SK-N-SH (cell line): ENCODE measurements around the gene TMEM245. TPM values are rescaled to one million over a fixed set of nuclear protein-coding genes. Genes with fewer than 3 reads are reported as not detected.

Source experiments
- CTCF ChIA-PET: fragments of 300-600, 350-600 bp; formaldehyde crosslinking; extraction: SDS; loops from one replicate; lab custom pipeline; 2021; lab: Yijun Ruan, JAX
- POLR2A ChIA-PET: fragments of 350-600 bp; sonication (Branson Sonifier 250); formaldehyde crosslinking; extraction: SDS; loops from one replicate; lab custom pipeline; 2020; ENCODE audit warnings: antibody characterized with exemption, inconsistent platforms; lab: Yijun Ruan, JAX
- DNase-seq: peaks from one replicate; pipeline ENCODE4 v3.0.0; 2012
- H2AFZ ChIP-seq: fragments of 200-600 bp; sonication (generic); 2 replicates; pipeline ENCODE4 v1.8.1; 2016; ENCODE audit warnings: antibody characterized with exemption, mild to moderate bottlenecking, low read depth
- H3F3A ChIP-seq: fragments of 200-600 bp; sonication (generic); replicated peaks from 2 replicates; pipeline ENCODE3; 2016; ENCODE audit warnings: antibody characterized with exemption, mild to moderate bottlenecking; ENCODE audit not compliant: insufficient read depth
- H3K27ac ChIP-seq, 2 experiments: fragments of 200-500 bp in 1 of 2; fragments of 200-600 bp in 1 of 2; sonication (Bioruptor generic) in 1 of 2; sonication (generic), shearing (Covaris generic) in 1 of 2; 2 replicates each; pipeline versions ENCODE4 v1.5.1 to v1.6.1; 2014 to 2016; ENCODE audit warnings: low read depth in 2 of 2, inconsistent platforms in 1 of 2, low read length in 1 of 2, mild to moderate bottlenecking in 1 of 2, mixed read lengths in 1 of 2
- H3K27me3 ChIP-seq: fragments of 200-600 bp; sonication (generic), shearing (Covaris generic); 2 replicates; pipeline ENCODE4 v1.6.1; 2016; ENCODE audit warnings: mixed run types; ENCODE audit not compliant: insufficient read depth
- H3K36me3 ChIP-seq, 2 experiments: fragments of 200-500 bp in 1 of 2; fragments of 200-600 bp in 1 of 2; sonication (Bioruptor generic) in 1 of 2; sonication (generic) in 1 of 2; replicated peaks in 1 of 2; 2 replicates each; pipeline versions ENCODE3 to v1.5.1; 2014 to 2016; ENCODE audit warnings: low read length in 1 of 2, mild to moderate bottlenecking in 1 of 2; ENCODE audit not compliant: insufficient read depth in 2 of 2, control insufficient read depth in 1 of 2
- H3K4me1 ChIP-seq, 2 experiments: fragments of 200-500 bp in 1 of 2; fragments of 200-600 bp in 1 of 2; sonication (Bioruptor generic) in 1 of 2; sonication (generic), shearing (Covaris generic) in 1 of 2; 2 replicates each; pipeline versions ENCODE4 v1.5.1 to v1.6.1; 2014 to 2016; ENCODE audit warnings: low read depth in 1 of 2, low read length in 1 of 2, mixed run types in 1 of 2; ENCODE audit not compliant: insufficient read depth in 2 of 2, control insufficient read depth in 1 of 2
- H3K4me2 ChIP-seq: fragments of 200-600 bp; sonication (generic), shearing (Covaris generic); 2 replicates; pipeline ENCODE4 v1.6.1; 2017; ENCODE audit warnings: mixed run types
- H3K4me3 ChIP-seq, 2 experiments: fragments of 200-500 bp in 1 of 2; fragments of 200-600 bp in 1 of 2; sonication (Bioruptor generic) in 1 of 2; sonication (generic), shearing (Covaris generic) in 1 of 2; 2 replicates each; pipeline versions ENCODE4 v1.5.1 to v1.8.1; 2014 to 2016; ENCODE audit warnings: low read depth in 2 of 2, inconsistent platforms in 1 of 2, low read length in 1 of 2, mild to moderate bottlenecking in 1 of 2, mixed read lengths in 1 of 2, moderate library complexity in 1 of 2
- H3K79me2 ChIP-seq: fragments of 200-600 bp; sonication (generic); 2 replicates; pipeline ENCODE4 v1.8.1; 2017; ENCODE audit warnings: mild to moderate bottlenecking; ENCODE audit not compliant: insufficient read depth
- H3K9ac ChIP-seq: fragments of 200-600 bp; sonication (generic); 2 replicates; pipeline ENCODE4 v1.6.1; 2017; ENCODE audit warnings: mixed run types
- H3K9me2 ChIP-seq: fragments of 200-600 bp; sonication (generic); 2 replicates; pipeline ENCODE4 v1.6.1; 2017; ENCODE audit warnings: mixed run types
- H3K9me3 ChIP-seq: fragments of 200-600 bp; sonication (generic); 2 replicates; pipeline ENCODE4 v1.6.1; 2017; ENCODE audit warnings: mixed run types, mild to moderate bottlenecking, moderate library complexity
- H4K20me1 ChIP-seq: fragments of 200-600 bp; sonication (generic); 2 replicates; pipeline ENCODE4 v1.6.1; 2017; ENCODE audit warnings: mild to moderate bottlenecking, mixed run types; ENCODE audit not compliant: insufficient read depth
- FOSL2 ChIP-seq: IDR thresholded peaks from 2 replicates; pipeline ENCODE4 v1.4.0; 2012; ENCODE audit warnings: low read depth, mild to moderate bottlenecking, moderate library complexity, borderline replicate concordance
- GABPA ChIP-seq: IDR thresholded peaks from 2 replicates; pipeline ENCODE4 v1.4.0; 2012; ENCODE audit warnings: low read depth, mild to moderate bottlenecking
- JUND ChIP-seq: IDR thresholded peaks from 2 replicates; pipeline ENCODE4 v1.4.0; 2012
- MAX ChIP-seq: IDR thresholded peaks from 2 replicates; pipeline ENCODE4 v1.4.0; 2012; ENCODE audit warnings: low read depth
- MXI1 ChIP-seq: IDR thresholded peaks from 2 replicates; pipeline ENCODE4 v1.6.1; 2012; ENCODE audit warnings: mild to moderate bottlenecking, low read depth, low read length, improper control_type of control experiment
- NFIC ChIP-seq: IDR thresholded peaks from 2 replicates; pipeline ENCODE4 v1.4.0; 2012; ENCODE audit warnings: borderline replicate concordance
- PBX3 ChIP-seq: IDR thresholded peaks from 2 replicates; pipeline ENCODE4; 2012
- POLR2AphosphoS5 ChIP-seq: IDR thresholded peaks from 2 replicates; pipeline ENCODE4 v1.6.1; 2012; ENCODE audit warnings: low read depth, low read length
- RAD21 ChIP-seq: IDR thresholded peaks from 2 replicates; pipeline ENCODE4 v1.6.1; 2012; ENCODE audit warnings: mild to moderate bottlenecking, low read length
- RCOR1 ChIP-seq: fragments of 150-350 bp; IDR thresholded peaks from 2 replicates; pipeline ENCODE4 v1.6.1; 2017; ENCODE audit warnings: antibody characterized with exemption, low read length
- SMC3 ChIP-seq: IDR thresholded peaks from 2 replicates; pipeline ENCODE4 v1.6.1; 2012; ENCODE audit warnings: low read depth, low read length, improper control_type of control experiment
- TCF12 ChIP-seq: IDR thresholded peaks from 2 replicates; pipeline ENCODE4 v1.4.0; 2012
- USF2 ChIP-seq: fragments of 150-350 bp; IDR thresholded peaks from 2 replicates; pipeline ENCODE4 v1.6.1; 2017; ENCODE audit warnings: antibody characterized with exemption, low read length, low read depth, borderline replicate concordance
- YY1 ChIP-seq: IDR thresholded peaks from 2 replicates; pipeline ENCODE4 v1.4.0; 2012; ENCODE audit warnings: low read depth, mild to moderate bottlenecking
- ZBTB33 ChIP-seq: IDR thresholded peaks from 2 replicates; pipeline ENCODE4 v1.4.0; 2012; ENCODE audit warnings: low read depth, borderline replicate concordance
- WGBS: methylation state at CpG from one replicate; pipeline ENCODE4 v1.1.6; 2017; ENCODE audit warnings: low lambda C conversion rate; 5-methylcytosine and 5-hydroxymethylcytosine counted together
- polyA plus RNA-seq, 3 experiments: library from polyadenylated mRNA; depleted of rRNA; stranded (reverse); fragments of >200 nt; gene quantifications; 2 replicates each; pipeline ENCODE4 v1.2.3, GENCODE V29; 2012

Gene TMEM245
- polyA plus RNA-seq, 1 of the 3 experiments (the other 2 are of a cell fraction) = 17.5 TPM

GRCh38 chr9:109118808-109119438 is 824 bp downstream of the TMEM245 start:
- Histone ChIP-seq H3K36me3 (no peaks in the 10 kb centered on the region), H3K4me3 (peak overlapping the region; percentile 78 to 87), H3K4me2 (peak overlapping the region; percentile 94), H3K27ac (peak overlapping the region; percentile 79 to 83; a peak in 3 of 4 replicates), H3K9ac (peak overlapping the region; percentile 87), H4K20me1 (peaks cover 40% of the 10 kb centered on the region), H3K4me1 (peaks cover 13 to 26% of the 10 kb centered on the region in 2 experiments; a peak in 3 of 4 replicates), H3K9me2 (no peaks in the 10 kb centered on the region), H3F3A (peaks cover 11% of the 10 kb centered on the region), H2AFZ (no peak overlapping the region), H3K79me2 (peaks cover 62% of the 10 kb centered on the region), H3K9me3 (no peaks in the 10 kb centered on the region), H3K27me3 (no peaks in the 10 kb centered on the region)
- no peak for DNase-seq
- ChIA-PET POLR2A (interaction anchor here (0.7 to 1.2 kb wide), 2 partner anchors 38 to 47 kb away, joined by 3 read pairs; no protein-coding TSS in a partner anchor), CTCF (interaction anchor here (1.0 to 1.6 kb wide), 2 partner anchors 9 to 10 kb away, joined by 4 to 5 read pairs; no protein-coding TSS in a partner anchor)
- no peak for TF ChIP-seq YY1
- no peak for TF ChIP-seq RCOR1
- no peak for TF ChIP-seq USF2
- no peak for TF ChIP-seq GABPA
- WGBS = 2% methylated on average over 17 of the region's 29 CpGs

GRCh38 chr9:109117856-109118807 is 1.6 kb downstream of the TMEM245 start:
- Histone ChIP-seq H3K27me3 (no peaks in the 10 kb centered on the region), H3K4me1 (peaks cover 13 to 30% of the 10 kb centered on the region in 2 experiments; a peak in 3 of 4 replicates), H3K9me3 (no peaks in the 10 kb centered on the region), H3K36me3 (no peaks in the 10 kb centered on the region), H3K4me2 (peak overlapping the region; percentile 94), H3K4me3 (peak overlapping the region; percentile 78 to 87), H3F3A (peaks cover 11% of the 10 kb centered on the region), H3K9ac (peak overlapping the region; percentile 87), H3K79me2 (peaks cover 70% of the 10 kb centered on the region), H3K27ac (peak overlapping the region; percentile 7 to 79; a peak in 2 of 4 replicates), H4K20me1 (peaks cover 40% of the 10 kb centered on the region), H2AFZ (no peak overlapping the region), H3K9me2 (no peaks in the 10 kb centered on the region)
- WGBS = 15% methylated on average over 14 of the region's 14 CpGs
- ChIA-PET POLR2A (interaction anchor here (0.6 kb wide), 1 partner anchor 65 kb away, joined by 3 read pairs; no protein-coding TSS in a partner anchor), CTCF (interaction anchor here (1.4 to 1.6 kb wide), 2 partner anchors 9 to 18 kb away, joined by 3 to 5 read pairs; no protein-coding TSS in a partner anchor)
- DNase-seq = peak; percentile 22
- TF ChIP-seq PBX3 (peak; percentile 82), JUND (peak; percentile 64), MAX (0 out of 2 replicates have a peak, but pooled peaks have one; percentile 31), POLR2AphosphoS5 (no peak), FOSL2 (peak; percentile 81), SMC3 (no peak), ZBTB33 (0 out of 2 replicates have a peak, but pooled peaks have one; percentile 30), MXI1 (no peak), NFIC (no peak; the same call in 1 of the 2 replicates), TCF12 (peak; percentile 28; the same call in 1 of the 2 replicates), RAD21 (no peak)
